Subcutaneous preadipocyte (primary cell): Measurements from ENCODE around the gene HOXA3. TPM values are rescaled to one million over a fixed set of nuclear protein-coding genes. Genes with fewer than 3 reads are reported as not detected.

Experiments
- total RNA-seq: library from RNA; depleted of rRNA; stranded (reverse); fragments of >200 nt; gene quantifications from 2 replicates; pipeline ENCODE4 v1.2.3, GENCODE V29; 2012

Gene HOXA3
- total RNA-seq = 3.7 and 6.1 TPM in 2 replicates

GRCh38 chr7:27151931-27152815, at the start of gene HOXA3:
Gene HOXA3 (minus strand): TSS chr7:27152583. CDS start chr7:27110640, 41,943 bp downstream.

DNA sequence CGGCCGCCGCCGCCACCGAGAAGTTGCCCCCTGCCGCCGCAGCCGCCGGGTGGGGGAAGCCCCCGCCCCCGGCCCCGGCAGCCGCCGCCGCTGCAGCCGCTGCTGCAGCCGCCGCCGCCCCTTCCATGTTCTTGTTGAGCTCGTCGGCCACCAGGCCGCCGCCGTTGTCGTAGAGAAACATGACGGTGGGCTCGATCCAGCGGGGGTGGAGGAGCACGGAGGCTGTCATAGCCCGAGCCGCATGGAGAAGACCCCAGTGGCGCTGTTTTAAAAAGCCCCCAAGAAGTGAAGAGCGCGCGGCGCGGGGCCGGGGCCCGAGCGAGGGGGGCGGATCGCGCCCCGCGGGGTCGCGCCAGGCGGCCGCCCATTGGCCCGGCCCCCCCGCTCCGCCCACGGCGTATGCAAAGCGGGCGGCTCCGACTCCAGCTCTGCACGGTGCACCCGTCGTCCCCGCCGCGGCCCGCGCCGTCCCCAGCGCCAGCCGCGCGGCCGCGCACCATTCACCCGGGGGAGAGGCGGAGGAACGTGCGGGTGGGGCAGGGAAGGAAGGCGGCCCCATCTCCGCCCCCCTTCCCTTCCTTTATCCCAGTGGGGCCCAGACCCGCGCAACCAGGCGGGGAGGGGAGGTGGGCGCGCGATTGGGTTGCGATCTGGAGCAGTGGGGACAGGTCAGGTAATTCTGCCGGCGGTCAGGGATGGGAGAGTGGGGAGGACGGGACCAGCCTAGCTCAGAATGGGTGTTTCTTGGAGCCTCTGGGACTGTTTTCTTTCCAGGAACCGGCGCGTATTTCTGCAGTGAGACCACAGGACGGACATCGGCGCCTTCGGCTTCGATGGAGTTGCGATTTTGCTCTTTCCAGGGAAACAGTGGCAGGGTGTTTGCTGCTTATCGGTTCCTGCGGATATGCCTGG, 47.7 kb upstream of the HOXA3 start, which contains the start of gene HOXA13:
Gene HOXA13, minus strand, starts transcription at position 243 of the 912 bp plus-strand sequence. Its CDS starts 14 bp downstream, at position 229.

GRCh38 chr7:27185013-27185853, 32.9 kb upstream of the HOXA3 start, which contains the start of gene HOXA11:
Gene HOXA11 (minus strand): TSS chr7:27185232. CDS start chr7:27185144, 88 bp downstream.

GRCh38 chr7:27173956-27174873, 21.8 kb upstream of the HOXA3 start, which contains the start of gene HOXA10:
Gene HOXA10 (minus strand): TSS chr7:27174320. CDS start chr7:27174306, 14 bp downstream.

GRCh38 chr7:27165089-27165995, 13.0 kb upstream of the HOXA3 start, which contains the start of gene HOXA9:
Gene HOXA9 (minus strand): TSS chr7:27165537. CDS start chr7:27165457, 80 bp downstream.

DNA sequence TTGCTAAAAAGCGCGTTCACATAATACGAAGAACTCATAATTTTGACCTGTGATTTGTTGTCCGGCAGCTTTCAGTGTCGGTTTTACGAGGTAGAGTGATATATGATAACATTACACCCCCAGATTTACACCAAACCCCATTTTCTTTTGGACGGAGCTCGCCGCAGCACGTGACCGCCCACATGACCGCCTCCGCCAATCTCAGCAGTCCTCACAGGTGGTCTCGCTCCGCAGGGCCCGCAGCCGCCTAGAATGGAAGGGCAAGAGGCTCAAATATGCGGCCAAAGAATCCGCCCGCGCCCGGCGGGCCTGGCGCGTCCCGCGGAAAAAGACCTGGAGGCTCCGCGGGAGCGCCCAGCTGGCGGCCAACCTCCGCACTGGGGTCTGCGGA, 4.1 kb upstream of the HOXA3 start, which contains the start of gene HOXA7:
Gene HOXA7, minus strand, starts transcription at position 168 of the 391 bp plus-strand sequence. Its CDS starts 130 bp downstream, at position 38.

GRCh38 chr7:27147199-27148030, 5.0 kb downstream of the HOXA3 start, which contains the start of gene HOXA6:
Gene HOXA6 (minus strand): TSS chr7:27147774. CDS start chr7:27147749, 25 bp downstream.

DNA sequence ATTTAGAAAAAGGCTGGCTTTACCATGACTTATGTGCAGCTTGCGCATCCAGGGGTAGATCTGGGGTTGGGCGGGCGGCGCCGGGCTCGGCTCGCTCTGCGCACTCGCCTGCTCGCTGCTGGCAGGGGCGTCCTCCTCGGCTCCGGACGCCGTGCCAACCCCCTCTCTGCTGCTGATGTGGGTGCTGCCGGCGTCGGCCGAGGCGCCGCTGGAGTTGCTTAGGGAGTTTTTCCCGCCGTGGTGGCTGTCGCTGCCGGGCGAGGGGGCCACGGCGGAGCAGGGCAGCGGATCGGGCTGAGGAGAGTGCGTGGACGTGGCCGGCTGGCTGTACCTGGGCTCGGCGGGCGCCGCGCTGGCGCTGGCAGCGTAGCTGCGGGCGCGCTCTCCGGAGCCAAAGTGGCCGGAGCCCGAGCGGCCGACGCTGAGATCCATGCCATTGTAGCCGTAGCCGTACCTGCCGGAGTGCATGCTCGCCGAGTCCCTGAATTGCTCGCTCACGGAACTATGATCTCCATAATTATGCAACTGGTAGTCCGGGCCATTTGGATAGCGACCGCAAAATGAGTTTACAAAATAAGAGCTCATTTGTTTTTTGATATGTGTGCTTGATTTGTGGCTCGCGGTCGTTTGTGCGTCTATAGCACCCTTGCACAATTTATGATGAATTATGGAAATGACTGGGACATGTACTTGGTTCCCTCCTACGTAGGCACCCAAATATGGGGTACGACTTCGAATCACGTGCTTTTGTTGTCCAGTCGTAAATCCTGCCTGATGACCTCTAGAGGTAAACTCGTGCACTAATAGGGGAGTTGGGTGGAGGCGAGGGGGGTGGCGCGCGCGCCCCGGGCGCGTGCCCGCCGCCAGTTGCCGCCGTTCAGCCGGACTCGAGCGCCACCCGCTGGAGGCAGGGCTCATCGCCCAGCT, 9.1 kb downstream of the HOXA3 start, which contains the start of gene HOXA5:
Gene HOXA5, minus strand, starts transcription at position 659 of the 927 bp plus-strand sequence. Its CDS starts 74 bp downstream, at position 585.

DNA sequence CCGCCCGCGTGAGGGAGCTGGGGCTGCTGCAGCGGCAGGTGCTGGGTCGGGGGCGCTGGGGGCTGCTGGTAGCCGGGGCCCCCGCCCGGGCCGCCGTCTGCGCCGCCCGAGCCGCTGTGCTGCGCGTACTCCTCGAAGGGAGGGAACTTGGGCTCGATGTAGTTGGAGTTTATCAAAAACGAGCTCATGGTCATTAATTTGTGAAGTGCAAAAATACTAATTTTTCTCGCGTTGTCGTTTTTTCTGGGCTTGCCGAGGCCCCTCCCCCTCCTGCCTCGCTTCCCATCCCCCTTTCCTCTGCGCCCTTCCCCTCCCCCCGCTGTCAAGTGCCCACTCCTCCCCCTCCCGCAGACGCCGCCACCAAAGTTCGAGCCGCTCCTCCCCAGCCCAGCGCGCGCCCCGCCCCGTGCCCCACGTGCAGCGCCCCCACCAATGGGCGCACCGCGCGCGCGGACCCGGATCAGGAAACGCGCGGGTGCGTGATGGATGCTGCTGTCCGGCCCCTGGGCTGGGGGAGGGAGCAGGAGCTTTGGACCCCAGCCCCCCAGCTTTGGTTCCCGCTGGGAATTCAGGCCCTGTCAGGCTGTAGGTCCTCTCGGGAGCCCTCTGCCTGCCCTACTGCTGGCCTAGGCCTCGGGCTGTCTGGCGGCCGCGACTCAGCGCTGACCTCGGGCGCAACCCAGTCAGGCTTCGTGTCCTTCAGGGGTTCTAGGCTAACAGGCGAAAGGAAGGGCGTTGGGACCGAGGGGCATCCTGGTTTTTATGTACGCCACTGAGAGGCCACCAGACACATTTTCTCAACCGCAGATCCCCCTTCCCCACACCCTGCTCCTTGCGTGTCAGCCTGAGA, 21.6 kb downstream of the HOXA3 start, which contains the start of gene HOXA4:
Gene HOXA4, minus strand, starts transcription at position 218 of the 850 bp plus-strand sequence. Its CDS starts 24 bp downstream, at position 194.

GRCh38 chr7:27102581-27103442, 49.6 kb downstream of the HOXA3 start, which contains the start of gene HOXA2:
Gene HOXA2 (minus strand): TSS chr7:27102683. CDS start chr7:27102500, 183 bp downstream.

GRCh38 chr7:27095897-27096767, 56.3 kb downstream of the HOXA3 start, which contains the start of gene HOXA1:
Gene HOXA1 (minus strand): TSS chr7:27096000. CDS start chr7:27095912, 88 bp downstream.

